ENCODE results near the gene BUD31. TPM values are rescaled to one million over a fixed set of nuclear protein-coding genes. Genes with fewer than 3 reads are reported as not detected.

BUD31 gene
- total and polyA plus RNA-seq, 2 of the 13 experiments (the other 11 are each of a cell fraction or from before 2014, with no cell fraction given), result 35.1 to 79.1 TPM

- no TSS peak for BruUV-seq (replicated peaks)
- peaks cover 2% of the 10 kb centered on the region; the same call in 1 of the 2 replicates for H4K20me1 ChIP-seq (ENCODE audit: insufficient read depth, low read length)
- FAIRE-seq (no peak), DNase-seq (ENCODE audit: low spot score) (peak; percentile 64), ATAC-seq (peak; percentile 69)
- H3K4me2 ChIP-seq (ENCODE audit: low read depth, low read length), result peak overlapping the region; percentile 84
- intact Hi-C loops (cut with micrococcal nuclease; ENCODE audit: unreplicated experiment), result no loop called here
- no peaks in the 10 kb centered on the region for H3K27me3 ChIP-seq (ENCODE audit: control insufficient read depth in 1 of 2, insufficient read depth in 2 of 2, low read length in 2 of 2)
- peaks cover 11% of the 10 kb centered on the region for H3K79me2 ChIP-seq (ENCODE audit: insufficient read depth, low read length)
- in situ Hi-C loops (cut with HindIII; ENCODE audit: extremely low pct_ligation_motif_present, low pct_unique_long_range_greater_than_20kb), result no loop called here
- peak overlapping the region; percentile 93 for H3K9ac ChIP-seq (ENCODE audit: insufficient read depth, low read depth, low read length)
- peaks cover 54% of the 10 kb centered on the region for H3K4me1 ChIP-seq (ENCODE audit: insufficient read depth, low read length)
- WGBS (ENCODE audit: low lambda C conversion rate), result 22% methylated on average over 9 of the region's 58 CpGs
- CTCF ChIA-PET (ENCODE audit: low intra/inter-chr PET ratio, low total read pairs), result no interaction called here
- H3K36me3 ChIP-seq (replicated peaks in 1 of 2; ENCODE audit: control insufficient read depth in 1 of 2, insufficient read depth in 2 of 2, low read length in 2 of 2), result 0 out of 5 replicates have a peak, but pooled peaks cover 1 to 3% of the 10 kb centered on the region in 2 experiments
- no peak overlapping the region for H2AFZ ChIP-seq (ENCODE audit: low read length)
- POLR2A ChIA-PET, result interaction anchor here (0.7 to 1.6 kb wide), 2 partner anchors 33 to 60 kb away, joined by 4 to 7 read pairs; partner anchors contain the start of genes BUD31 and PDAP1
- no peaks in the 10 kb centered on the region for H3K9me3 ChIP-seq (ENCODE audit: low read length)
- peak overlapping the region; percentile 87 to 99 (median 95) for H3K4me3 ChIP-seq (replicated peaks in 1 of 3; ENCODE audit: insufficient read depth in 1 of 3, low read depth in 2 of 3, low read length in 3 of 3)
- peak overlapping the region; percentile 91 for H3K27ac ChIP-seq (ENCODE audit: extremely low read length, insufficient read depth, low read length)
- TF ChIP-seq TFE3 (CRISPR knock-in tag; IDR thresholded peaks at IDR 0.05) (no peak), DZIP1 (CRISPR knock-in tag; IDR thresholded peaks at IDR 0.05) (no peak), MYC (CRISPR knock-in tag; IDR thresholded peaks at IDR 0.05; ENCODE audit: borderline replicate concordance) (peak; percentile 27; the same call in 1 of the 2 replicates), PITX1 (CRISPR knock-in tag; IDR thresholded peaks at IDR 0.05) (0 out of 2 replicates have a peak, but pooled peaks have one; percentile 18), ZNF431 (CRISPR knock-in tag; IDR thresholded peaks at IDR 0.05; ENCODE audit: borderline replicate concordance, low read depth) (0 out of 2 replicates have a peak, but pooled peaks have one; percentile 39), IKZF4 (CRISPR knock-in tag; IDR thresholded peaks at IDR 0.05; ENCODE audit: borderline replicate concordance, low read depth, not compliant biosample characterization) (no peak), KLF15 (CRISPR knock-in tag; IDR thresholded peaks at IDR 0.05; ENCODE audit: borderline replicate concordance) (no peak), ZBTB2 (CRISPR knock-in tag; IDR thresholded peaks at IDR 0.05; ENCODE audit: low read depth) (peak; percentile 83)
- TF ChIP-seq, protein P1, sequence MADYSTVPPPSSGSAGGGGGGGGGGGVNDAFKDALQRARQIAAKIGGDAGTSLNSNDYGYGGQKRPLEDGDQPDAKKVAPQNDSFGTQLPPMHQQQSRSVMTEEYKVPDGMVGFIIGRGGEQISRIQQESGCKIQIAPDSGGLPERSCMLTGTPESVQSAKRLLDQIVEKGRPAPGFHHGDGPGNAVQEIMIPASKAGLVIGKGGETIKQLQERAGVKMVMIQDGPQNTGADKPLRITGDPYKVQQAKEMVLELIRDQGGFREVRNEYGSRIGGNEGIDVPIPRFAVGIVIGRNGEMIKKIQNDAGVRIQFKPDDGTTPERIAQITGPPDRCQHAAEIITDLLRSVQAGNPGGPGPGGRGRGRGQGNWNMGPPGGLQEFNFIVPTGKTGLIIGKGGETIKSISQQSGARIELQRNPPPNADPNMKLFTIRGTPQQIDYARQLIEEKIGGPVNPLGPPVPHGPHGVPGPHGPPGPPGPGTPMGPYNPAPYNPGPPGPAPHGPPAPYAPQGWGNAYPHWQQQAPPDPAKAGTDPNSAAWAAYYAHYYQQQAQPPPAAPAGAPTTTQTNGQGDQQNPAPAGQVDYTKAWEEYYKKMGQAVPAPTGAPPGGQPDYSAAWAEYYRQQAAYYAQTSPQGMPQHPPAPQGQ (CRISPR knock-in tag; IDR thresholded peaks at IDR 0.05; ENCODE audit: borderline replicate concordance), result no peak
These were observed 33.5 kb upstream of the BUD31 start for GRCh38 chr7:99375070-99375807.

All from HepG2 (cell line).